HepG2 (cell line): ENCODE results near the gene GABBR2. TPM values are rescaled to one million over a fixed set of nuclear protein-coding genes. Genes with fewer than 3 reads are reported as not detected.
A peak's percentile ranks its signal among the peaks of the same experiment; 100 is the strongest.

Source experiments
- ATAC-seq: fragments of 200-7000 bp; cut with Tn5 transposase; 3 replicates; pipeline ENCODE4 v1.9.1; 2020; ENCODE audit warnings: mild to moderate bottlenecking, moderate library complexity
- BruUV-seq: library from RNA; stranded (reverse); fragments of 400-500 nt; replicated peaks from 2 replicates; lab custom pipeline; 2021; lab: Mats Ljungman, UMichigan
- CTCF ChIA-PET: fragments of 300-600 bp; formaldehyde crosslinking; extraction: SDS; loops from one replicate; lab custom pipeline; 2021; ENCODE audit warnings: low total read pairs, inconsistent platforms, low intra/inter-chr PET ratio; lab: Yijun Ruan, JAX
- POLR2A ChIA-PET: fragments of 350-600 bp; sonication (Branson Sonifier 250); formaldehyde crosslinking; loops from one replicate; lab custom pipeline; 2020; ENCODE audit warnings: antibody characterized with exemption, inconsistent platforms; lab: Yijun Ruan, JAX
- DNase-seq: peaks from one replicate; pipeline ENCODE4 v3.0.0-alpha.2; 2015; ENCODE audit warnings: low spot score
- FAIRE-seq: peaks from 3 replicates; lab custom pipeline; 2011; peaks lifted over from hg19 to GRCh38; lab: Jason Lieb, UNC
- H2AFZ ChIP-seq: one replicate; pipeline ENCODE4 v1.6.1; 2011; ENCODE audit warnings: low read length, inconsistent platforms
- H3K27ac ChIP-seq: fragments of 300-600 bp; 3 replicates; pipeline ENCODE4 v1.8.0; 2011; ENCODE audit warnings: mixed run types, mild to moderate bottlenecking, mixed read lengths, low read length, inconsistent platforms; ENCODE audit not compliant: insufficient read depth; ENCODE audit errors: extremely low read length
- H3K27me3 ChIP-seq, 2 experiments: fragments of 200-600 bp in 1 of 2; 2 replicates in 1 of 2; 3 replicates in 1 of 2; pipeline versions ENCODE4 v1.6.0 to v1.8.0; 2011; ENCODE audit warnings: low read length in 2 of 2, mild to moderate bottlenecking in 2 of 2, moderate library complexity in 2 of 2, inconsistent platforms in 1 of 2; ENCODE audit not compliant: insufficient read depth in 2 of 2, control insufficient read depth in 1 of 2
- H3K36me3 ChIP-seq, 2 experiments: fragments of 200-600 bp in 1 of 2; replicated peaks in 1 of 2; 2 replicates in 1 of 2; 3 replicates in 1 of 2; pipeline versions ENCODE4 v1.5.1 to v1.8.0; 2011; ENCODE audit warnings: low read length in 2 of 2, inconsistent platforms in 1 of 2; ENCODE audit not compliant: insufficient read depth in 2 of 2, control insufficient read depth in 1 of 2
- H3K4me1 ChIP-seq: 2 replicates; pipeline ENCODE4 v1.5.1; 2012; ENCODE audit warnings: low read length, inconsistent platforms; ENCODE audit not compliant: insufficient read depth
- H3K4me2 ChIP-seq: 2 replicates; pipeline ENCODE4 v1.6.0; 2011; ENCODE audit warnings: low read depth, low read length, inconsistent platforms
- H3K4me3 ChIP-seq, 3 experiments: fragments of 200-600 bp in 1 of 3; sonication (generic), shearing (Covaris generic) in 1 of 3; replicated peaks in 1 of 3; 2 replicates each; pipeline ENCODE4 v1.5.1; 2011 to 2016; ENCODE audit warnings: low read length in 3 of 3, inconsistent platforms in 2 of 3, low read depth in 2 of 3, mild to moderate bottlenecking in 2 of 3, control low read depth in 1 of 3, mixed read lengths in 1 of 3; ENCODE audit not compliant: insufficient read depth in 1 of 3
- H3K79me2 ChIP-seq: one replicate; pipeline ENCODE4 v1.6.1; 2011; ENCODE audit warnings: low read length, inconsistent platforms; ENCODE audit not compliant: insufficient read depth
- H3K9ac ChIP-seq: 2 replicates; pipeline ENCODE4 v1.6.0; 2011; ENCODE audit warnings: mild to moderate bottlenecking, low read depth, low read length, inconsistent platforms; ENCODE audit not compliant: insufficient read depth
- H3K9me3 ChIP-seq: 2 replicates; pipeline ENCODE4 v1.5.1; 2012; ENCODE audit warnings: mild to moderate bottlenecking, low read length
- H4K20me1 ChIP-seq: 2 replicates; pipeline ENCODE4 v1.6.0; 2011; ENCODE audit warnings: inconsistent platforms, mild to moderate bottlenecking, low read length, moderate library complexity; ENCODE audit not compliant: insufficient read depth
- ATAD3A ChIP-seq: sonication (generic); formaldehyde crosslinking; IDR thresholded peaks from 2 replicates; pipeline ENCODE4 v1.4.0; 2020; ENCODE audit warnings: missing genetic modification reagents
- CCAR2 ChIP-seq: fragments of 200-400 bp; formaldehyde crosslinking; optimal IDR thresholded peaks from 2 replicates; pipeline ENCODE3; 2018; ENCODE audit warnings: low read depth, mild to moderate bottlenecking, low read length, moderate library complexity
- CEBPB ChIP-seq: IDR thresholded peaks from 2 replicates; pipeline ENCODE4 v1.6.1; 2011; ENCODE audit warnings: low read depth, low read length, improper control_type of control experiment, borderline replicate concordance
- CENPX ChIP-seq: sonication (generic); formaldehyde crosslinking; IDR thresholded peaks from 2 replicates; pipeline ENCODE4 v1.9.0; 2021; ENCODE audit warnings: mild to moderate bottlenecking, missing genetic modification reagents, moderate library complexity
- GABPB1 ChIP-seq: IDR thresholded peaks from 2 replicates; pipeline ENCODE4 v1.6.1; 2016; ENCODE audit warnings: mild to moderate bottlenecking, missing genetic modification reagents, moderate library complexity, missing compliant biosample characterization
- MAFG ChIP-seq: sonication (generic); formaldehyde crosslinking; IDR thresholded peaks from 2 replicates; pipeline ENCODE4 v1.5.1; 2020; ENCODE audit warnings: mild to moderate bottlenecking, missing genetic modification reagents
- MTA3 ChIP-seq: sonication (generic); formaldehyde crosslinking; IDR thresholded peaks from 2 replicates; pipeline ENCODE4 v1.4.0; 2020; ENCODE audit warnings: missing genetic modification reagents
- PRPF4 ChIP-seq: fragments of 200-400 bp; formaldehyde crosslinking; IDR thresholded peaks from 2 replicates; pipeline ENCODE4 v1.6.1; 2016; ENCODE audit warnings: low read length, low read depth; ENCODE audit not compliant: poor library complexity, severe bottlenecking
- RXRA ChIP-seq: sonication (generic); formaldehyde crosslinking; IDR thresholded peaks from 2 replicates; pipeline ENCODE4 v1.5.1; 2020; ENCODE audit warnings: missing genetic modification reagents
- ZNF275 ChIP-seq: sonication (generic); formaldehyde crosslinking; IDR thresholded peaks from 2 replicates; pipeline ENCODE4 v1.8.0; 2022; ENCODE audit warnings: missing genetic modification reagents, mild to moderate bottlenecking, inconsistent platforms, borderline replicate concordance
- ZNF460 ChIP-seq: sonication (generic); formaldehyde crosslinking; IDR thresholded peaks from 2 replicates; pipeline ENCODE4 v1.5.1; 2020; ENCODE audit warnings: missing genetic modification reagents, mild to moderate bottlenecking, borderline replicate concordance
- ZNF549 ChIP-seq: sonication (generic); formaldehyde crosslinking; IDR thresholded peaks from 2 replicates; pipeline ENCODE4 v1.5.0; 2020; ENCODE audit warnings: missing genetic modification reagents
- ZNF674 ChIP-seq: sonication (generic); formaldehyde crosslinking; IDR thresholded peaks from 2 replicates; pipeline ENCODE4 v1.5.0; 2020; ENCODE audit warnings: low read depth, mild to moderate bottlenecking, missing genetic modification reagents
- ZNF773 ChIP-seq: sonication (generic); formaldehyde crosslinking; IDR thresholded peaks from 2 replicates; pipeline ENCODE4 v1.4.0; 2020; ENCODE audit warnings: missing genetic modification reagents, borderline replicate concordance
- WGBS: methylation state at CpG from one replicate; pipeline ENCODE4 v1.1.6; 2017; ENCODE audit warnings: low lambda C conversion rate; 5-methylcytosine and 5-hydroxymethylcytosine counted together
- in situ Hi-C: cut with HindIII; loops from 2 replicates; pipeline ENCODE4 v1.10.0; 2017; ENCODE audit warnings: low pct_unique_long_range_greater_than_20kb; ENCODE audit not compliant: extremely low pct_ligation_motif_present
- intact Hi-C: fragments of 100-400 bp; cut with micrococcal nuclease; formaldehyde crosslinking; loops from one replicate; pipeline ENCODE4 v1.10.0; 2022; ENCODE audit not compliant: unreplicated experiment
- polyA plus RNA-seq, 8 experiments: library from polyadenylated mRNA; depleted of rRNA in 3 of 8; stranded (reverse) in 7 of 8; unstranded in 1 of 8; fragments of >200 nt; fragmentation: Illumina TruSeq in 4 of 8; extraction: Trizol in 4 of 8; gene quantifications; 2 replicates each; pipeline versions ENCODE4 v1.2.1 to v1.2.3, GENCODE V29; 2011 to 2016; ENCODE audit warnings: low read depth in 4 of 8, missing spikeins in 1 of 8, mixed read lengths in 1 of 8; ENCODE audit not compliant: insufficient read depth in 1 of 8
- total RNA-seq, 5 experiments: library from RNA; depleted of rRNA; stranded (reverse); fragments of >200 nt; fragmentation: Illumina TruSeq; extraction: Trizol; gene quantifications; 2 replicates each; pipeline ENCODE4 v1.2.3, GENCODE V29; 2016; ENCODE audit warnings: low read depth in 1 of 5
- TF ChIP-seq, protein P1 (sequence below): conservative IDR thresholded peaks from 2 replicates; pipeline ENCODE4 v1.6.1; 2018; ENCODE audit warnings: missing genetic modification reagents

GABBR2 gene
- total and polyA plus RNA-seq, 2 of the 13 experiments (the other 11 are each of a cell fraction or from before 2014, with no cell fraction given): 0.02 TPM; not detected in 1

DNA sequence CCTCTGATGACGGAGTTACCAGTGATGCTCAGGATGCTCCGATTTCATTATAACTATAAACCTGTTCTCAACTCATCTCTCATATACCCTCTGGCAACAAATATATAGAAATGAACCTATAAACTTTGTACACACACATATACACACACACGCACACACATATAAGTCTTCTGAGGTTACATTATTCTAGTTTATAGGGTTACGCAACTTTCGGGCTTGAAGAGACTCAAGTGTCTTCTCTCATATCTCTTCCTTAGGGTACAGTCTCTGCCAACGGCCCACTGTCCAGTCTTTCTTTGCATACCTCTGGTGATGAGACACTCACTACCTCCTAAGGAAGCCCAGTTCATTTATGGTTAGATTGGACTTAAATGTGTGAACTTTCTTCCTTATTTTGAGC, 383.9 kb downstream of the GABBR2 start:
- intact Hi-C loops: no loop called here
- Histone ChIP-seq H3K27me3 (peaks cover 0 to 2% of the 10 kb centered on the region in 2 experiments; a peak in 2 of 5 replicates), H2AFZ (no peak overlapping the region), H3K36me3 (no peaks in the 10 kb centered on the region), H3K4me1 (no peaks in the 10 kb centered on the region), H3K79me2 (no peaks in the 10 kb centered on the region), H3K4me3 (no peak overlapping the region), H3K9me3 (no peaks in the 10 kb centered on the region), H4K20me1 (no peaks in the 10 kb centered on the region), H3K9ac (no peak overlapping the region), H3K27ac (no peak overlapping the region), H3K4me2 (no peak overlapping the region)
- in situ Hi-C loops: no loop called here
- CTCF ChIA-PET: no interaction called here
- TF ChIP-seq ZNF674 (CRISPR knock-in tag) (no peak), GABPB1 (no peak), CEBPB (peak; percentile 83)
- TF ChIP-seq, protein P1, sequence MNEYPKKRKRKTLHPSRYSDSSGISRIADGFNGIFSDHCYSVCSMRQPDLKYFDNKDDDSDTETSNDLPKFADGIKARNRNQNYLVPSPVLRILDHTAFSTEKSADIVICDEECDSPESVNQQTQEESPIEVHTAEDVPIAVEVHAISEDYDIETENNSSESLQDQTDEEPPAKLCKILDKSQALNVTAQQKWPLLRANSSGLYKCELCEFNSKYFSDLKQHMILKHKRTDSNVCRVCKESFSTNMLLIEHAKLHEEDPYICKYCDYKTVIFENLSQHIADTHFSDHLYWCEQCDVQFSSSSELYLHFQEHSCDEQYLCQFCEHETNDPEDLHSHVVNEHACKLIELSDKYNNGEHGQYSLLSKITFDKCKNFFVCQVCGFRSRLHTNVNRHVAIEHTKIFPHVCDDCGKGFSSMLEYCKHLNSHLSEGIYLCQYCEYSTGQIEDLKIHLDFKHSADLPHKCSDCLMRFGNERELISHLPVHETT (CRISPR knock-in tag): no peak
- DNase-seq (no peak), ATAC-seq (no peak), FAIRE-seq (no peak)
- POLR2A ChIA-PET: no interaction called here
- BruUV-seq: no TSS peak
- 50% methylated on average over 6 of the region's 6 CpGs for WGBS

- Histone ChIP-seq H3K36me3 (no peaks in the 10 kb centered on the region), H3K9me3 (no peaks in the 10 kb centered on the region), H3K27ac (no peak overlapping the region), H3K4me2 (no peak overlapping the region), H3K27me3 (peaks cover 0 to 2% of the 10 kb centered on the region in 2 experiments; a peak in 2 of 5 replicates), H3K4me3 (no peak overlapping the region)
- ATAC-seq (no peak), DNase-seq (no peak), FAIRE-seq (no peak)
- ChIA-PET POLR2A (no interaction called here), CTCF (no interaction called here)
- intact Hi-C loops: no loop called here
- BruUV-seq: no TSS peak
- 0% methylated on average over 2 of the region's 6 CpGs for WGBS
- TF ChIP-seq MAFG: no peak
- TF ChIP-seq MTA3 (CRISPR knock-in tag): no peak
- no peak for TF ChIP-seq RXRA
- no peak for TF ChIP-seq ZNF773
- TF ChIP-seq ZNF549 (CRISPR knock-in tag): no peak
- TF ChIP-seq PRPF4: no peak
- no peak for TF ChIP-seq CENPX
- TF ChIP-seq ZNF275 (CRISPR knock-in tag): no peak
- TF ChIP-seq CCAR2: no peak
- no peak for TF ChIP-seq ATAD3A (CRISPR knock-in tag)
- TF ChIP-seq ZNF460: no peak
- TF ChIP-seq, all 625 proteins: peak for 0
- Histone ChIP-seq H3K9ac (no peak overlapping the region), H3K4me1 (no peaks in the 10 kb centered on the region), H4K20me1 (no peaks in the 10 kb centered on the region), H3K79me2 (no peaks in the 10 kb centered on the region), H2AFZ (no peak overlapping the region)
- in situ Hi-C loops: no loop called here
Observed at GRCh38 chr9:98323831-98324135, 385.0 kb downstream of the GABBR2 start.
